K562 (cell line): ENCODE results near the gene CDCP1.

Source experiments
- BRCA1 ChIP-seq, 2 experiments: fragments of 450-650 bp in 1 of 2; sonication (generic) in 1 of 2; formaldehyde crosslinking in 1 of 2; IDR thresholded peaks; 2 replicates each; pipeline versions ENCODE4 v1.5.0 to v1.6.1; 2017 to 2020; ENCODE audit warnings: mild to moderate bottlenecking in 1 of 2, missing genetic modification reagents in 1 of 2
- CGGBP1 ChIP-seq: fragments of 250-450 bp; sonication (Bioruptor Pico); IDR thresholded peaks from 2 replicates; pipeline ENCODE4 v1.9.0; 2021; ENCODE audit warnings: mild to moderate bottlenecking
- CLOCK ChIP-seq: fragments of 250-450 bp; sonication (Bioruptor Pico); IDR thresholded peaks from 2 replicates; pipeline ENCODE4 v1.4.0; 2020; ENCODE audit warnings: mild to moderate bottlenecking, moderate library complexity, borderline replicate concordance
- CTCF ChIP-seq, 3 experiments: IDR thresholded peaks in 2 of 3; conservative IDR thresholded peaks in 1 of 3; 2 replicates each; pipeline ENCODE4 v1.5.1; 2011 to 2012; ENCODE audit warnings: low read length in 3 of 3, mild to moderate bottlenecking in 3 of 3, control low read depth in 2 of 3, improper control_type of control experiment in 1 of 3, inconsistent platforms in 1 of 3, low read depth in 1 of 3, mixed read lengths in 1 of 3, moderate library complexity in 1 of 3; ENCODE audit not compliant: insufficient read depth in 2 of 3
- EP300 ChIP-seq: IDR thresholded peaks from 2 replicates; pipeline ENCODE4 v1.6.1; 2012; ENCODE audit warnings: low read length, improper control_type of control experiment
- NFYB ChIP-seq: IDR thresholded peaks from 2 replicates; pipeline ENCODE4 v1.6.1; 2011; ENCODE audit warnings: mild to moderate bottlenecking, moderate library complexity; ENCODE audit not compliant: insufficient read length; ENCODE audit errors: extremely low read depth
- PTRF ChIP-seq: fragments of 450-650 bp; IDR thresholded peaks from 2 replicates; pipeline ENCODE4 v1.6.1; 2016; ENCODE audit warnings: mild to moderate bottlenecking, missing genetic modification characterization, missing compliant biosample characterization
- RNF2 ChIP-seq: sonication (generic); IDR thresholded peaks from 2 replicates; pipeline ENCODE4 v1.6.1; 2016
- SRF ChIP-seq, 2 experiments: fragments of 250-450, 450-650 bp in 1 of 2; sonication (Bioruptor Pico) in 1 of 2; sonication (generic) in 1 of 2; formaldehyde crosslinking; IDR thresholded peaks; 2 replicates each; pipeline versions ENCODE4 v1.5.0 to v1.5.1; 2020 to 2022; ENCODE audit warnings: mild to moderate bottlenecking in 1 of 2, missing genetic modification reagents in 1 of 2
- ZNF24 ChIP-seq: fragments of 450-650 bp; IDR thresholded peaks from 2 replicates; pipeline ENCODE4 v1.6.1; 2016
- TF ChIP-seq, protein P1 (sequence below): fragments of 250-450 bp; sonication (Bioruptor Pico); IDR thresholded peaks from 2 replicates; pipeline ENCODE4 v1.5.0; 2022; ENCODE audit warnings: mild to moderate bottlenecking
- TF ChIP-seq, protein P2 (sequence below), 2 experiments: IDR thresholded peaks; 2 replicates each; pipeline ENCODE4 v1.6.1; 2012; ENCODE audit warnings: improper control_type of control experiment in 2 of 2, low read depth in 2 of 2, low read length in 2 of 2, borderline replicate concordance in 1 of 2
- TF ChIP-seq, protein P3 (sequence below): fragments of 250-450 bp; sonication (Bioruptor Pico); IDR thresholded peaks from 2 replicates; pipeline ENCODE4 v1.8.0; 2022; ENCODE audit warnings: inconsistent platforms, mild to moderate bottlenecking, moderate library complexity, borderline replicate concordance
- TF ChIP-seq, protein P4 (sequence below): fragments of 450-650 bp; formaldehyde crosslinking; conservative IDR thresholded peaks from 2 replicates; pipeline ENCODE4 v1.4.0; 2022; ENCODE audit warnings: mild to moderate bottlenecking, missing genetic modification characterization

GRCh38 chr3:45113625-45114050 is 32.5 kb downstream of the CDCP1 start:
- TF ChIP-seq EP300 (no peak), CGGBP1 (no peak), RNF2 (no peak), NFYB (no peak), PTRF (no peak), SRF (CRISPR knock-in tag; IDR thresholded peaks at IDR 0.05) (no peak), BRCA1 (IDR thresholded peaks at IDR 0.05) (no peak), BRCA1 (CRISPR knock-in tag; IDR thresholded peaks at IDR 0.05) (no peak), ZNF24 (no peak), CTCF (IDR thresholded peaks at IDR 0.05 in 2 of 3, conservative IDR thresholded peaks at IDR 0.05 in 1 of 3; ENCODE audit: insufficient read depth in 2 of 3, low read depth in 1 of 3, low read length in 3 of 3) (no peak), CLOCK (no peak)
- TF ChIP-seq, protein P1, sequence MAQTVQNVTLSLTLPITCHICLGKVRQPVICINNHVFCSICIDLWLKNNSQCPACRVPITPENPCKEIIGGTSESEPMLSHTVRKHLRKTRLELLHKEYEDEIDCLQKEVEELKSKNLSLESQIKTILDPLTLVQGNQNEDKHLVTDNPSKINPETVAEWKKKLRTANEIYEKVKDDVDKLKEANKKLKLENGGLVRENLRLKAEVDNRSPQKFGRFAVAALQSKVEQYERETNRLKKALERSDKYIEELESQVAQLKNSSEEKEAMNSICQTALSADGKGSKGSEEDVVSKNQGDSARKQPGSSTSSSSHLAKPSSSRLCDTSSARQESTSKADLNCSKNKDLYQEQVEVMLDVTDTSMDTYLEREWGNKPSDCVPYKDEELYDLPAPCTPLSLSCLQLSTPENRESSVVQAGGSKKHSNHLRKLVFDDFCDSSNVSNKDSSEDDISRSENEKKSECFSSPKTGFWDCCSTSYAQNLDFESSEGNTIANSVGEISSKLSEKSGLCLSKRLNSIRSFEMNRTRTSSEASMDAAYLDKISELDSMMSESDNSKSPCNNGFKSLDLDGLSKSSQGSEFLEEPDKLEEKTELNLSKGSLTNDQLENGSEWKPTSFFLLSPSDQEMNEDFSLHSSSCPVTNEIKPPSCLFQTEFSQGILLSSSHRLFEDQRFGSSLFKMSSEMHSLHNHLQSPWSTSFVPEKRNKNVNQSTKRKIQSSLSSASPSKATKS (CRISPR knock-in tag): no peak
- TF ChIP-seq, protein P2, sequence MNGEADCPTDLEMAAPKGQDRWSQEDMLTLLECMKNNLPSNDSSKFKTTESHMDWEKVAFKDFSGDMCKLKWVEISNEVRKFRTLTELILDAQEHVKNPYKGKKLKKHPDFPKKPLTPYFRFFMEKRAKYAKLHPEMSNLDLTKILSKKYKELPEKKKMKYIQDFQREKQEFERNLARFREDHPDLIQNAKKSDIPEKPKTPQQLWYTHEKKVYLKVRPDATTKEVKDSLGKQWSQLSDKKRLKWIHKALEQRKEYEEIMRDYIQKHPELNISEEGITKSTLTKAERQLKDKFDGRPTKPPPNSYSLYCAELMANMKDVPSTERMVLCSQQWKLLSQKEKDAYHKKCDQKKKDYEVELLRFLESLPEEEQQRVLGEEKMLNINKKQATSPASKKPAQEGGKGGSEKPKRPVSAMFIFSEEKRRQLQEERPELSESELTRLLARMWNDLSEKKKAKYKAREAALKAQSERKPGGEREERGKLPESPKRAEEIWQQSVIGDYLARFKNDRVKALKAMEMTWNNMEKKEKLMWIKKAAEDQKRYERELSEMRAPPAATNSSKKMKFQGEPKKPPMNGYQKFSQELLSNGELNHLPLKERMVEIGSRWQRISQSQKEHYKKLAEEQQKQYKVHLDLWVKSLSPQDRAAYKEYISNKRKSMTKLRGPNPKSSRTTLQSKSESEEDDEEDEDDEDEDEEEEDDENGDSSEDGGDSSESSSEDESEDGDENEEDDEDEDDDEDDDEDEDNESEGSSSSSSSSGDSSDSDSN (IDR thresholded peaks at IDR 0.05; ENCODE audit: borderline replicate concordance in 1 of 2, low read depth in 2 of 2, low read length in 2 of 2): no peak
- TF ChIP-seq, protein P3, sequence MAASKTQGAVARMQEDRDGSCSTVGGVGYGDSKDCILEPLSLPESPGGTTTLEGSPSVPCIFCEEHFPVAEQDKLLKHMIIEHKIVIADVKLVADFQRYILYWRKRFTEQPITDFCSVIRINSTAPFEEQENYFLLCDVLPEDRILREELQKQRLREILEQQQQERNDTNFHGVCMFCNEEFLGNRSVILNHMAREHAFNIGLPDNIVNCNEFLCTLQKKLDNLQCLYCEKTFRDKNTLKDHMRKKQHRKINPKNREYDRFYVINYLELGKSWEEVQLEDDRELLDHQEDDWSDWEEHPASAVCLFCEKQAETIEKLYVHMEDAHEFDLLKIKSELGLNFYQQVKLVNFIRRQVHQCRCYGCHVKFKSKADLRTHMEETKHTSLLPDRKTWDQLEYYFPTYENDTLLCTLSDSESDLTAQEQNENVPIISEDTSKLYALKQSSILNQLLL: no peak
- TF ChIP-seq, protein P4, sequence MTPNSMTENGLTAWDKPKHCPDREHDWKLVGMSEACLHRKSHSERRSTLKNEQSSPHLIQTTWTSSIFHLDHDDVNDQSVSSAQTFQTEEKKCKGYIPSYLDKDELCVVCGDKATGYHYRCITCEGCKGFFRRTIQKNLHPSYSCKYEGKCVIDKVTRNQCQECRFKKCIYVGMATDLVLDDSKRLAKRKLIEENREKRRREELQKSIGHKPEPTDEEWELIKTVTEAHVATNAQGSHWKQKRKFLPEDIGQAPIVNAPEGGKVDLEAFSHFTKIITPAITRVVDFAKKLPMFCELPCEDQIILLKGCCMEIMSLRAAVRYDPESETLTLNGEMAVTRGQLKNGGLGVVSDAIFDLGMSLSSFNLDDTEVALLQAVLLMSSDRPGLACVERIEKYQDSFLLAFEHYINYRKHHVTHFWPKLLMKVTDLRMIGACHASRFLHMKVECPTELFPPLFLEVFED: no peak
